ENCODE measurements around the gene CCNT2. TPM values are rescaled to one million over a fixed set of nuclear protein-coding genes. Genes with fewer than 3 reads are reported as not detected.
A peak's percentile ranks its signal among the peaks of the same experiment; 100 is the strongest.
"Not testable (repeated sequence)": the region's sequence is repeated elsewhere in the genome, so short reads cannot be mapped to it uniquely, and the experiment has no call there.

The CCNT2 gene
- total RNA-seq (2014; rRNA removed; shearing (Covaris generic); ENCODE audit: low replicate concordance): 2.2 and 4.0 TPM in 2 replicates

DNA sequence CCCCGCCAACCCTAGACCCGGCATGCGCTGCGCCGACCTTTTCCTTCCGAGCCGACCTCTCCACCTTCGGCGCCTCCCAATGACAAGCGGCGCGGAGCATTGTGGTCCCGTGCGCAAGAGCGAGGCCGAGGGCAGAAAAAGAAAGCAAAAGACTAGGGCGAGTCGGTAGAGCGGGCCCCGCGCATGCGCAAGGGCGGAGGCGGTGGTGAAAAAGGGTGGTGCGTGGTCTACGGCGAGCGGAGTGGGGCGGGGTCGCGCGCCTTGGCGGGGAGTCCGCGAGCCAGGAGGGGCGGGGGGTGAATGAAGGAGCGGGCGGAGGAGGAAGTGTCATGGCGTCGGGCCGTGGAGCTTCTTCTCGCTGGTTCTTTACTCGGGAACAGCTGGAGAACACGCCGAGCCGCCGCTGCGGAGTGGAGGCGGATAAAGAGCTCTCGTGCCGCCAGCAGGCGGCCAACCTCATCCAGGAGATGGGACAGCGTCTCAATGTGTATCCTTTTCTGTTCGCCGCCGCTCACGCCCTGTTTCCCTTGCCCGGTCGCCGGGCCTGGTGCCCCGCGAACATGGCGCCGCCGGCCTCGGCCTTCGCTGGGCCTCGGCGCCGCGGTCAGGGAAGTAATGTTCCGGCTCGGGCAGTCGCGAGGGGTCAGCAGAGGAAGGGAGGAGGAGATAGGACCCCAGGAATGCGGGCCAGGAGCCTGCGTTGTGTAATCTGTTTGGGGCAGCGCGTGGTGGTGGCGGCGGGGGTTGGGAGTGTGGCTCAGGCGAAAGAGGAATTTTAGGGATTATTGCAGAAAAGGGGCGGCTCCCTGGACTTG lies at the start of gene CCNT2:
Gene CCNT2, plus strand, starts transcription at position 297 of the 815 bp plus-strand sequence. Its CDS starts 33 bp downstream, at position 330.
- in situ Hi-C loops (cut with HindIII; ENCODE audit: low pct_unique_long_range_greater_than_20kb, low sequenced_read_pairs): no loop called here
- DNase-seq (ENCODE audit: low read depth): peak; percentile 99

GRCh38 chr2:134869946-134870736 lies 48.5 kb upstream of the CCNT2 start:
- in situ Hi-C loops (cut with HindIII; ENCODE audit: low pct_unique_long_range_greater_than_20kb, low sequenced_read_pairs): no loop called here
- no peak for DNase-seq (ENCODE audit: low read depth)

DNA sequence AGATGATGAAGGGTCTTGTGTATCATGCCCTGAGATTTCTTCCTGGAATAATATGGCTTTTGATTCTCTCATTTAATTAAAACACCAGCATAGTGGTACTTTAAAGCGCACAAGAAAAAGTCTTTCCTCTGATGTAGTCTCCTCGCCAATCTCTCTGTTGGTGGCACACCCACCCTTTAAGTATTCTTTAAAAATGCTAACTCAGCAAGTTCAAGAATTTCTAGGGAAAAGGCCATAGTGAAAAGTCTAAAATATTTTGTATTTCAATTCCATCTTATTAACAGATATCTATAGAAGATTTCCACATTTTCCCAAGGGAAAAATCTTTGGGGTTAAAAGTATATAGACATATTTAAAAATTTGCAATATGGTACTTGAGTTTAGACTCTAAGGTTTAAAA lies 45.5 kb upstream of the CCNT2 start:
- in situ Hi-C loops (cut with HindIII; ENCODE audit: low pct_unique_long_range_greater_than_20kb, low sequenced_read_pairs): no loop called here
- no peak for DNase-seq (ENCODE audit: low read depth)

GRCh38 chr2:134875309-134875708 lies 43.3 kb upstream of the CCNT2 start:
- in situ Hi-C loops (cut with HindIII; ENCODE audit: low pct_unique_long_range_greater_than_20kb, low sequenced_read_pairs): no loop called here
- no peak for DNase-seq (ENCODE audit: low read depth)

GRCh38 chr2:134882773-134883172 lies 35.8 kb upstream of the CCNT2 start:
- in situ Hi-C loops (cut with HindIII; ENCODE audit: low pct_unique_long_range_greater_than_20kb, low sequenced_read_pairs): no loop called here
- no peak for DNase-seq (ENCODE audit: low read depth)

DNA sequence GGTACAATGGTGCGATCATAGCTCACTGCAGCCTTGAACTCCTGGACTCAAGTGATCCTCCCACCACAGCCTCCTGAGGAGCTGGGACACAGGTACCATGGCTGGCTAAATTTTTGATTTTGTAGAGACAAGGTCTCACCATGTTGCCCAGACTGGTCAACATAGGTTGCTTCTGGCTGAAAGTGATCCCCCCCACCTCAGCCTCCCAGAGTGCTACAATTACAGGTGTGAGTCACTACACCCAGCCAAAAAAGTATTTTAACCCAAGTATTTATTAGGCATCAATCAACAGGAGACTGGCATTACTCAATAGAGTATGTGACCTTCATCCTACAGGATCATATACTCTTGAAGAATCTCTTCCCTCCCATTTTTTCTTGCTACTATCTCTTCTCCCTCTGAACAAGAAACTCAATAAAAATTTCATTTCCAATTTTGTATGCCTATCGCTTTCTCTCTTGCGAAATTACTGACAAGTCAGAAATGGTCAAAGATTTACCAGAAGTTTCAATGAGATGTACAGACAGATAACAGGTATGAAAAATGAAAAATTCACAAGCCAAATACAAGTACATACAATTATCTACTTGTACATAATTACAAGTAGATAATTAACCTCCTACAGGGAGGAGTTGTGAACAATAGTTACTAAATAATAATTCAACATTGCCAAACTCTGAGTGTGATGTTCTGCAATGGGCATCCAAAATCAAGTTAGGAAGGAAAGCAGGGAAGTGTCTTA lies 34.9 kb upstream of the CCNT2 start:
- in situ Hi-C loops (cut with HindIII; ENCODE audit: low pct_unique_long_range_greater_than_20kb, low sequenced_read_pairs): no loop called here
- DNase-seq (ENCODE audit: low read depth): no peak

DNA sequence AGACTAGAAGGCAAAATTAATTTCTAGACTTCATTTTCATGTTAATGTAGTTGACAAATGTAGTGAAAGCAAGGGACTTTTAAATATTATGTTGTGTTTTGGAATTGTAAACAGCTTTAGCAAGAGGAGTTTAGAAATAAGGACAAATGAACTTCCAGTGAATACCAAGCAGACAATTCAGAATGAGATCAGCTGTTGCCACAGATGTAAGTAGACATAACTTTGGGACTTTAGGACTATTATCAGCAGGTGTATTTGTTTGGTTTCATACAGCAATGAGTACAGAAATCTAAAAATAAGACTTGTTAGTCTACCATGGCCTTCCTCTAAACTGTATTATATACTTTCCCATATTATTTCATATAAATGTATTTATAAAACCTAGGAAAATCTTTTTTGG lies 34.2 kb upstream of the CCNT2 start:
- no peak for DNase-seq (ENCODE audit: low read depth)
- in situ Hi-C loops (cut with HindIII; ENCODE audit: low pct_unique_long_range_greater_than_20kb, low sequenced_read_pairs): no loop called here

GRCh38 chr2:134892282-134893035 lies 26.2 kb upstream of the CCNT2 start:
- in situ Hi-C loops (cut with HindIII; ENCODE audit: low pct_unique_long_range_greater_than_20kb, low sequenced_read_pairs): no loop called here
- peak; percentile 54 for DNase-seq (ENCODE audit: low read depth)

GRCh38 chr2:134897932-134898331 lies 20.7 kb upstream of the CCNT2 start:
- in situ Hi-C loops (cut with HindIII; ENCODE audit: low pct_unique_long_range_greater_than_20kb, low sequenced_read_pairs): no loop called here
- DNase-seq (ENCODE audit: low read depth): no peak

GRCh38 chr2:134899204-134899603 lies 19.4 kb upstream of the CCNT2 start:
- in situ Hi-C loops (cut with HindIII; ENCODE audit: low pct_unique_long_range_greater_than_20kb, low sequenced_read_pairs): no loop called here
- DNase-seq (ENCODE audit: low read depth): no peak

DNA sequence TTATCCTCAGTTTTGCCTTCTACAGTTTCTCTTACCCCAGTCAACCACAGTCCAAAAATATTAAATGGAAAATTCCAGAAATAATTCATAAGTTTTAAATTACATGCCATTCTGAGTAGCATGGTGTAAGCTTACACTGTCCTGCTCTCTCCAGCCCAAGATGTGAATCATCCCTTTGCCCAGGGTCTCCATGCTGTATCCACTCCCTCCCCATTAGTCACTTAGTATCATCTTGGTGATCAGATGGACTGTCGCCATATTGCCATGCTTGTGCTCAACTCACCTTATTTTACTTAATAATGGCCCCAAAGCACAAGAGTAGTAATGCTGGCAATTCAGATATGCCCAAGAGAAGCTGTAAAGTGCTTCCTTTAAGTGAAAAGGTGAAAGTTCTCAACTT lies 18.5 kb upstream of the CCNT2 start:
- in situ Hi-C loops (cut with HindIII; ENCODE audit: low pct_unique_long_range_greater_than_20kb, low sequenced_read_pairs): no loop called here
- no peak for DNase-seq (ENCODE audit: low read depth)

- in situ Hi-C loops (cut with HindIII; ENCODE audit: low pct_unique_long_range_greater_than_20kb, low sequenced_read_pairs); DNase-seq (ENCODE audit: low read depth): not testable (repeated sequence)
Observed at GRCh38 chr2:134903701-134904100, 14.9 kb upstream of the CCNT2 start.

- in situ Hi-C loops (cut with HindIII; ENCODE audit: low pct_unique_long_range_greater_than_20kb, low sequenced_read_pairs): no loop called here
- no peak for DNase-seq (ENCODE audit: low read depth)
Observed at GRCh38 chr2:134905168-134905567, 13.5 kb upstream of the CCNT2 start.

DNA sequence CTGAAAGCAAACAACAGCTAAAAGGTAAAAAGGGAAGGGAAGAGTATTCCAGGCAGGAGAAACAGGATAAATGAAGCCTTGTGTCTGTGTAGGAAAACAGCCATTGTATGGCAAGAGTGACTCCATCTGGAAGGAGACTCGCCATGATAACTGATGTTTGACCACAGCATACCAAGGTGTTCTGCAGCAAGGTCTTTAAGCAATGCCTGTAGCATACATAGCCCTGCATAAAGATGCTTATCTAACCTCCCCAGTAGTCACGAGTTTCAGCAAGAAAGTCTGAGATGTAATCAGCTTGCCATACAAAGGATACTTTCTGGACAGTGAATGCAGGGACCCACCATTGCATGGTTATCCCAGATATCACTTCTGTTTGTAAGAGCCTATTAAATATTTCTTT lies 11.9 kb upstream of the CCNT2 start:
- in situ Hi-C loops (cut with HindIII; ENCODE audit: low pct_unique_long_range_greater_than_20kb, low sequenced_read_pairs): no loop called here
- no peak for DNase-seq (ENCODE audit: low read depth)

- in situ Hi-C loops (cut with HindIII; ENCODE audit: low pct_unique_long_range_greater_than_20kb, low sequenced_read_pairs); DNase-seq (ENCODE audit: low read depth): not testable (repeated sequence)
Observed at GRCh38 chr2:134907441-134908116, 11.0 kb upstream of the CCNT2 start.

DNA sequence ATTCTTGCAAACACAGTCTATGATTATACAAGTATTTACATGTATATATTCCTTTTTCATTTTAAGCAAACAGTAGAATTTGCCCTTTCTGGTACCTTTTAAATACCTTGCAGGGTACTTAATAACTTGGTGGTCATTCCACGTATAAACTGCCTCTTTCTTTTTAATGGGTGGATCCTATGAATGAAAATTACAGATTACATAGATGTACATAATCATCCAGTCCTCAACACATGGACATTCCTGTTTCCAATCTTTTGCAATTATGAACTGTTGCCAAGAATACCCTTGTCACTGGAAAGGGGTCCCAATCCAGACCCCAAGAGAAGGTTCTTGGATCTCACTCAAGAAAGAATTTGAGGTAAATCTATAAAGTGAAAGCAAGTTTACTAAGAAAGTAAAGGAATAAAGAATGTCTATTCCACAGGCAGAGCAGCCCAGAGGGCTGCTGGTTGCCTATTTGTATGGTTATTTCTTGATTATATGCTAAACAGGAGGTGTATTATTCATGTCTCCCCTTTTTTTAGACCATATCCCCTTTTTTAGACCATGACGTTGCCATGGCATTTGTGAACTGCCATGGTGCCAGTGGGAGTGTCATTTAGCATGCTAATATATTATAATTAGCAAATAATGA lies 7.7 kb upstream of the CCNT2 start:
- in situ Hi-C loops (cut with HindIII; ENCODE audit: low pct_unique_long_range_greater_than_20kb, low sequenced_read_pairs): no loop called here

GRCh38 chr2:134911400-134911785 lies 7.2 kb upstream of the CCNT2 start:
- in situ Hi-C loops (cut with HindIII; ENCODE audit: low pct_unique_long_range_greater_than_20kb, low sequenced_read_pairs): no loop called here

More for the DNA sequence above, 7.7 kb upstream of the CCNT2 start:
- no peak for DNase-seq (ENCODE audit: low read depth)

More at GRCh38 chr2:134911400-134911785, 7.2 kb upstream of the CCNT2 start:
- no peak for DNase-seq (ENCODE audit: low read depth)

Data from Caki2 (cell line).